KBM-7 (cell line): Measurements from ENCODE around the gene ACOT9.
A peak's percentile ranks its signal among the peaks of the same experiment; 100 is the strongest.
"Not testable (repeated sequence)": the region's sequence is repeated elsewhere in the genome, so short reads cannot be mapped to it uniquely, and the experiment has no call there.

Experiments used
- DNase-seq: peaks from one replicate; pipeline ENCODE4 v3.0.0-alpha.2; 2015
- in situ Hi-C: fragments of 300-500 bp; cut with MboI; formaldehyde crosslinking; loops from 2 replicates; pipeline ENCODE4 v1.14.3; 2020; ENCODE audit warnings: low sequenced_read_pairs, low pct_unique_long_range_greater_than_20kb, mixed read lengths

The ACOT9 gene

GRCh38 chrX:23766650-23767551 lies 23.8 kb upstream of the ACOT9 start:
- no peak for DNase-seq

GRCh38 chrX:23765868-23766267 lies 22.8 kb upstream of the ACOT9 start:
- no peak for DNase-seq
- in situ Hi-C loops, result no loop called here

More at GRCh38 chrX:23766650-23767551, 23.8 kb upstream of the ACOT9 start:
- in situ Hi-C loops, result no loop called here

- no peak for DNase-seq
- in situ Hi-C loops, result no loop called here
Observed at GRCh38 chrX:23765449-23765848, 22.4 kb upstream of the ACOT9 start.

- in situ Hi-C loops, result no loop called here
Observed at GRCh38 chrX:23764188-23764984, 21.3 kb upstream of the ACOT9 start.

GRCh38 chrX:23759821-23760220 lies 16.7 kb upstream of the ACOT9 start:
- in situ Hi-C loops, result no loop called here
- no peak for DNase-seq

More at GRCh38 chrX:23764188-23764984, 21.3 kb upstream of the ACOT9 start:
- no peak for DNase-seq

- in situ Hi-C loops, result no loop called here
- peak; percentile 85 for DNase-seq
Observed at GRCh38 chrX:23756165-23756564, 13.1 kb upstream of the ACOT9 start.

GRCh38 chrX:23754664-23755063 lies 11.6 kb upstream of the ACOT9 start:
- DNase-seq, result no peak
- in situ Hi-C loops, result no loop called here

GRCh38 chrX:23752740-23753415 lies 9.8 kb upstream of the ACOT9 start:
- in situ Hi-C loops, result no loop called here
- no peak for DNase-seq

GRCh38 chrX:23749576-23749975 lies 6.5 kb upstream of the ACOT9 start:
- in situ Hi-C loops, result no loop called here
- no peak for DNase-seq

GRCh38 chrX:23749129-23749528 lies 6.1 kb upstream of the ACOT9 start:
- no peak for DNase-seq
- in situ Hi-C loops, result no loop called here

GRCh38 chrX:23745786-23746185 lies 2.7 kb upstream of the ACOT9 start:
- in situ Hi-C loops, result no loop called here
- DNase-seq, result peak; percentile 28

GRCh38 chrX:23743623-23743971 lies 521 bp upstream of the ACOT9 start:
- DNase-seq, in situ Hi-C loops: not testable (repeated sequence)

GRCh38 chrX:23742174-23742696 lies 841 bp downstream of the ACOT9 start:
- in situ Hi-C loops, result no loop called here
- DNase-seq, result peak; percentile 49

- in situ Hi-C loops, result no loop called here
- DNase-seq, result no peak
Observed at GRCh38 chrX:23737413-23737812, 5.7 kb downstream of the ACOT9 start.

GRCh38 chrX:23736030-23736429 lies 7.0 kb downstream of the ACOT9 start:
- in situ Hi-C loops, result no loop called here
- no peak for DNase-seq

- DNase-seq, result no peak
- in situ Hi-C loops, result no loop called here
Observed at GRCh38 chrX:23732704-23733103, 10.4 kb downstream of the ACOT9 start.

- in situ Hi-C loops, result no loop called here
- DNase-seq, result no peak
Observed at GRCh38 chrX:23731951-23732350, 11.1 kb downstream of the ACOT9 start.

GRCh38 chrX:23729214-23729613 lies 13.9 kb downstream of the ACOT9 start:
- DNase-seq, result no peak
- in situ Hi-C loops, result no loop called here

GRCh38 chrX:23727206-23727605 lies 15.9 kb downstream of the ACOT9 start:
- in situ Hi-C loops, result no loop called here
- peak; percentile 9 for DNase-seq
